ENCODE measurements around the gene ACD.

The ACD gene

DNA sequence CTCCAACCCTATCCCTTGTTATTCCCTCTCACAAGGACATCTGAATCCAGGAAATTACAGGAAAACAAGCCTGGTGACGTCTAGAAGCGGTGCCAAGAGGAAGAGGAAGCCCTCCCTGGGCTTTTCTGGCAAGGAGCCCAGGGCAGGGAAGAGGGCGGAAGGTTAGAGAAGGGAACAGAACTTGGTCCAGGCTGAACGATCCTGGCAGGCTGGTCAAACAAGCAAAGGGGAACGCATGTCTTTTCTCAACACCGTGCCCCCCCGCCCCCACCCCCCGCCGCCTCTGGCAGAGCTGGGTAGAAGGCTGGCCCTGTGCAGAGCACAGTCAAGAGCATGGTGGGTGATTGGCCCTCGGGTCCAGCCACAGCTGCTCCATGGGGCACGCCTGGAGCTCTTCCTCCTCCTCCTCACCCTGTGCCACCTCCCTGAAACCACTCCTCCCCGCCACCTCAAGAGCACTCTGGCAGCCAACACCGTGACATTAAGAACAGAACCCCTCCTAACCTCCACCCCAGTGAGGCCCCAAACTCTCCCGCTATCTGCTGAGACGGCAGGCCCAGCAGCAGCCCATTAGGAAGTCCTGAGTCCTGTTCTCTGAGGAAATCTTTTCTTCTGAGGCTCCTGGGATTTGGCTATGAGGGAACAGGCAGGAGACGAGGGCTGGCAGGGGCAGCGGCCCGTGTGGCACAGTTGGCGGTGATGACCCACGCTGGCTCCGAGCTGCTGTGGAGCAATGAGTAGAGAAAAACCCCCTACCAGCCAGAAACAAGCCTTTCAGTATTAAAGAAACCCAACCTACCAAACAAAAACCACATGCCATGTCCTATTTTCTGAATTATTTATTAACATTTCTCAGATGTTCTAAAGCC, 13.9 kb upstream of the ACD start:
- Histone ChIP-seq H3K4me3 (ENCODE audit: low read depth, low read length) (no peak overlapping the region), H3K36me3 (ENCODE audit: control insufficient read depth, insufficient read depth, low read length) (peaks cover 6% of the 10 kb centered on the region), H3K9me3 (ENCODE audit: control insufficient read depth, insufficient read depth, low read length) (no peaks in the 10 kb centered on the region), H3K4me1 (ENCODE audit: control insufficient read depth, insufficient read depth, low read length) (peaks cover 2% of the 10 kb centered on the region), H3K27me3 (ENCODE audit: control insufficient read depth, insufficient read depth, low read length) (no peaks in the 10 kb centered on the region), H3K9ac (ENCODE audit: low read depth, low read length) (no peak overlapping the region)

DNA sequence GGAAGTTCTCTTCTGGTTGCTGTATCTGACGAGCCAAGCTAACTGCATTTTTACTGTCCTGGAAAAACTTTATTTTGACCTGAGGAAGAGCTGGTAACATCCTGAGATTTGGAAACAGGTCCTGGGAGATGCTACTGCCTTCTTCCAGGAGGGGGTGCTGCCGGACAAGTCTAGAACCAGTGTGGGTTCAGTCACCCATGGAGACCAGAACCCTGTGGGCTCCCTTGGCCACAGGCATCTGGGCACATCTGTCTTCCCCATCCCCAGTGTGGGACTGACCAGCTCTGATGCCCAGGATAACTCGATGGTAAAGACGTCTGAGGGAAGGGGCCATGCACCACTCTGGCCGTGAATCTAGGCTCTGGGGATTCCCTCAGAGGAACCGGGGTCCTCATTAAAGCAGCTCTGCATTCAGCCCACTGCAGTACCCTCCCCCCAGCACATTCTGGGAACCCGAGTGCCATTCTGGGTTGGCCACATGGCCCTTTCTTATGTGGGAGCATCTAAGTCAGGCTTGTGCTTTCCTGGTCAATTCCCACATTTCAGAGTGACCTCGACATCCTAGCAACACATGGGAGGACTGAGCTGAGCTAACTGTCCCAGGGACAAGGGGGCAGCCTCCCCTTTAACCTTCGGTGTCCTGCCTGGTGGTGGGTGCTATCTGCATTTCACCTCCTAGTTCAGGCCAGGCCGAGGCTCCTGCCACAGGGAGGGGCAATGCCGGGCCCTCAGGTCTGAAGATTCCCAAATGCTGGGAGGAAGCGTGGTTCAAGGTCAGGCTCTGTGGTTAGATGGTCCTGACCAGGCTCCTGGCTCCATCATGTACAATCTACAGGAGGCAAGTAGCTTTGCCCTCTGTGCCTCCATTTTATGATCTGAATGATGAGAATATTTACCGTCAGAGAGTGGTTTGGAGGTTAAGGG, 12.9 kb upstream of the ACD start:
- H3K9ac ChIP-seq (ENCODE audit: low read depth, low read length): peak overlapping the region; percentile 37
- peaks cover 6% of the 10 kb centered on the region for H3K36me3 ChIP-seq (ENCODE audit: control insufficient read depth, insufficient read depth, low read length)
- H3K27me3 ChIP-seq (ENCODE audit: control insufficient read depth, insufficient read depth, low read length): no peaks in the 10 kb centered on the region
- no peak overlapping the region for H3K4me3 ChIP-seq (ENCODE audit: low read depth, low read length)
- peaks cover 2% of the 10 kb centered on the region for H3K4me1 ChIP-seq (ENCODE audit: control insufficient read depth, insufficient read depth, low read length)
- no peaks in the 10 kb centered on the region for H3K9me3 ChIP-seq (ENCODE audit: control insufficient read depth, insufficient read depth, low read length)

DNA sequence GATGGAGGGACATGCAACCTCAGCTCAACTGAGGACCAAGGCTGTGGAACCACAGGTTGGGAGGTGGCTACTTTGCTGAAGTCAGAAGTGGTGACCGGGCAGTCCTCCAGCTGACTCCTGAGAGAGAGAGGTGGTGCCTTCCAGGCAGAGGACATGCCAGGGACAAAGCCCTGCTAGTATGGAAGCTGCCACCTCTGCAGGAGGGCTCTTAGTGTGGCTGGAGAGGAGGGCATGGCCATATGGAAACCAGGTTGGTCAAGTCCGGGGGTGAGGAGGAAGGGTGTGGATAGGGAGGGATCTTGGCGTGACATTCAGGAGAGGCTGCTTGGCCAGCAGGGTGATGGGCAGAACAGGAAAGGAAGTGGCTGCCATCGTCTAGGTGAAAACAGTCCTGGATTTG, 12.2 kb upstream of the ACD start:
- Histone ChIP-seq H3K27me3 (ENCODE audit: control insufficient read depth, insufficient read depth, low read length) (no peaks in the 10 kb centered on the region), H3K9me3 (ENCODE audit: control insufficient read depth, insufficient read depth, low read length) (no peaks in the 10 kb centered on the region), H3K36me3 (ENCODE audit: control insufficient read depth, insufficient read depth, low read length) (peaks cover 6% of the 10 kb centered on the region), H3K4me1 (ENCODE audit: control insufficient read depth, insufficient read depth, low read length) (peaks cover 5% of the 10 kb centered on the region), H3K4me3 (ENCODE audit: low read depth, low read length) (no peak overlapping the region), H3K9ac (ENCODE audit: low read depth, low read length) (no peak overlapping the region)

DNA sequence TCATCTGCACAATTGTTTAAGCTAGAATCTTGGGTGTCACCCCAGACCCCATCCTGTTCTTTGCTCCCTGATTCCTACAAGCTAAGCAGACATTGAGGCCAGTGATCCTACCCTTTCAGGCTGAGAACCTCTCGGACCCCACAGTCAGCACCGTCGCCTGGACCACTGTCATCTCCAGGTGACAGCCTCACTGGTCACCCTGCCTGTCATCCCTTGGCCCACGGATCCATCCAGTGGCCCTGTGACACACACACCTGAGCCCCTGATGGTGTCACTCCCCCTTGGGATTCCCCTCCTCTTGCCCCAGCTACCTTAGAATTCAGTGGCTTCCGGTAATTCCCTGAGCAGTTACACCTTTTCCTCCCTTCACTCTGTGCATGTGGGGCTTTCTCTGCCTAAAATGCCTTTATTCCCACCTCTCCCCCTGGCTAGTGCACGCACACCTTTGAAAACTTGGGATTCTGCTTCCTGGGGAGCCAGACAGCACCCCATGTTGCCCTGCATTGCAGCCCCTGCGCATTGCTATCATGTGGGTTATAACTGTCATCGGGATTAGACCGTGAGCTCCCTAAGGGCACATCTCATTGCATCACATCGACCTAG, 9.5 kb upstream of the ACD start:
- Histone ChIP-seq H3K27me3 (ENCODE audit: control insufficient read depth, insufficient read depth, low read length) (peaks cover 3% of the 10 kb centered on the region), H3K4me3 (ENCODE audit: low read depth, low read length) (no peak overlapping the region), H3K9ac (ENCODE audit: low read depth, low read length) (no peak overlapping the region), H3K36me3 (ENCODE audit: control insufficient read depth, insufficient read depth, low read length) (no peaks in the 10 kb centered on the region), H3K9me3 (ENCODE audit: control insufficient read depth, insufficient read depth, low read length) (no peaks in the 10 kb centered on the region), H3K4me1 (ENCODE audit: control insufficient read depth, insufficient read depth, low read length) (peaks cover 5% of the 10 kb centered on the region)

DNA sequence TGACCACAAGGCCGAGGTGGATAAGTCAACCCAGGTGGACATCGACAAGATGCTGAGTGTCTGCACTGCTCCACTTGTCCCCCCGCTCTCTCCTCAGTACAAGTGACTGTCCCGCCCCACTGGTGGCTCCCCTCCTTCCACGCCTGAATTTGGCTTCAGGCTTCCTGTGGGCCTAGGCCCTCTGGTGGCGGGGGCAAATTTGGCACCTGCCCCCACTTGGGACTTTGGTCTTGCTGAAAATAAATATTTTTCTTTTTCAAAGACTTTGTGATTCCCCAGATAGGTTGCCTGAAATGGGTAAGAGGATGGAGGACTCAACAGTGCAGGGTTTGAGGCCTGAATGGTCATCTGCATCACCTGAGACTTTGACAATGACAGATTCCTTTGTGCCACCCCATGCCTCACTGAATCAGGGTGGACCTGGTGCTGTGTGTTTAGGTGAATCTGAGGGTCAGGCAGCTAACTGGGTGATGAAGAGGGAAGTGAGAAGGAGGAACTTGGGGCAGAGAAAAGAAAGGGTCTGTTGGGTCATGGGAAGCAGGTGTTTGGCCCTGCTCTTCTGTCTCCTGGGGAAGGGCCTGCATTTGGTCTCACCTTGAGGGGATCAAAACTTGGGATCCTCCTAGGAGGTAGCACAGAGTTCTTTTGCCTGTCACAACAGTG, 8.6 kb upstream of the ACD start:
- no peaks in the 10 kb centered on the region for H3K36me3 ChIP-seq (ENCODE audit: control insufficient read depth, insufficient read depth, low read length)
- H3K9me3 ChIP-seq (ENCODE audit: control insufficient read depth, insufficient read depth, low read length): no peaks in the 10 kb centered on the region
- peaks cover 5% of the 10 kb centered on the region for H3K4me1 ChIP-seq (ENCODE audit: control insufficient read depth, insufficient read depth, low read length)
- no peak overlapping the region for H3K4me3 ChIP-seq (ENCODE audit: low read depth, low read length)
- peak overlapping the region; percentile 8 for H3K9ac ChIP-seq (ENCODE audit: low read depth, low read length)
- peaks cover 3% of the 10 kb centered on the region for H3K27me3 ChIP-seq (ENCODE audit: control insufficient read depth, insufficient read depth, low read length)

DNA sequence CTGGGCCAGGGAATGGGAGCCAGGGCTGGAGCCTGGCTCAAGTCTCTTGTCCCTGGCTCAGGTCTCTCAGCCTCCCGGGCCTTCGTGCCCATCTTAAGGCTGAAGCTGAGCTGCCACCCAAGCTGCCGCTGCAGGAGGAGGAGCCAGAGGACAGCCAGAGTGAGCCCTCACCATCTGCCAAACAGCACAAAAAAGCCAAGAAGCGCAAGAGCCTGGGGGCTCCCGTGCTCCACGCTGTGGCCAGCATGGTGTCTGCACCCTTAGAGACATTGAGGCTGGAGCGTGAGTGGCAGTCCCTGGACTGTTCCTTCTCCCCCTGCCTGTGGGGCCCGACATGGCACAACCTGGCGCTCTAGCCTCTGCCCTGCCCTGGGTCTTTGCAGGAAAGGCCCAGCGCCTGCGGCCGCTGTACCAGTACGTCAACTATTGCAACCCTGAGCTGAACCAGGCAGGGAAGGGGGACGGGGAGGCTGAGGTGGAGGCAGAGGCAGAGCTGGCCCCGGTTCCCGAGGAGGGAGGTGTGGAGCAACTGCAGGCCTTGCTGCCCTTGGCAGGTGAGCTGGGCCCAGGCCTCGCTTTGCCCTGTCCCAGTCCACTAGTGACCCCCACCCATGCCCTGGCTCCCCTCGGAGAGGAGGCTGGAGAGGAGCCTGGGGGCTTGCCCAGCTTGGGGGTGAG, 7.9 kb upstream of the ACD start:
- Histone ChIP-seq H3K9ac (ENCODE audit: low read depth, low read length) (no peak overlapping the region), H3K27me3 (ENCODE audit: control insufficient read depth, insufficient read depth, low read length) (peaks cover 3% of the 10 kb centered on the region), H3K4me3 (ENCODE audit: low read depth, low read length) (peak overlapping the region; percentile 73), H3K36me3 (ENCODE audit: control insufficient read depth, insufficient read depth, low read length) (no peaks in the 10 kb centered on the region), H3K9me3 (ENCODE audit: control insufficient read depth, insufficient read depth, low read length) (no peaks in the 10 kb centered on the region), H3K4me1 (ENCODE audit: control insufficient read depth, insufficient read depth, low read length) (peaks cover 3% of the 10 kb centered on the region)

DNA sequence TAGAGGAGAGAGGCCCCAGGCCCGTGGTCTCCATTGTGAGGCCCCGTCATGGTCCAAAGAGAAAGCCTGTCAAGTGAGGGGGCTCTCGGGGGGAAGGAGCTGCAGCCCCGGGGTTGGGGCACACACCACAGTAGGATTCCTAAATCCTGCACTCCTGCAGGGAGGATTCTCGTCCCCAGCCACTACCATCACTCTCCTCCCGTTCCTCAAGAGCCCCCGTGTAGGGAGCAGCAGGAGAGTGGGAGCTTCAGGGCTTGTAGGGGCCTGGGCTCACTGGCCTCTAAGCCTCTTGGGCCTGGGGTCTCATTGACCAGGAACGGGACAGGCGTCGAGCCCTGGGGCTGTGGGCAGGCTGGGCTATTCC, 7.4 kb upstream of the ACD start:
- Histone ChIP-seq H3K4me3 (ENCODE audit: low read depth, low read length) (peak overlapping the region; percentile 73), H3K36me3 (ENCODE audit: control insufficient read depth, insufficient read depth, low read length) (no peaks in the 10 kb centered on the region), H3K27me3 (ENCODE audit: control insufficient read depth, insufficient read depth, low read length) (peaks cover 3% of the 10 kb centered on the region), H3K9ac (ENCODE audit: low read depth, low read length) (no peak overlapping the region), H3K9me3 (ENCODE audit: control insufficient read depth, insufficient read depth, low read length) (no peaks in the 10 kb centered on the region), H3K4me1 (ENCODE audit: control insufficient read depth, insufficient read depth, low read length) (peaks cover 3% of the 10 kb centered on the region)

DNA sequence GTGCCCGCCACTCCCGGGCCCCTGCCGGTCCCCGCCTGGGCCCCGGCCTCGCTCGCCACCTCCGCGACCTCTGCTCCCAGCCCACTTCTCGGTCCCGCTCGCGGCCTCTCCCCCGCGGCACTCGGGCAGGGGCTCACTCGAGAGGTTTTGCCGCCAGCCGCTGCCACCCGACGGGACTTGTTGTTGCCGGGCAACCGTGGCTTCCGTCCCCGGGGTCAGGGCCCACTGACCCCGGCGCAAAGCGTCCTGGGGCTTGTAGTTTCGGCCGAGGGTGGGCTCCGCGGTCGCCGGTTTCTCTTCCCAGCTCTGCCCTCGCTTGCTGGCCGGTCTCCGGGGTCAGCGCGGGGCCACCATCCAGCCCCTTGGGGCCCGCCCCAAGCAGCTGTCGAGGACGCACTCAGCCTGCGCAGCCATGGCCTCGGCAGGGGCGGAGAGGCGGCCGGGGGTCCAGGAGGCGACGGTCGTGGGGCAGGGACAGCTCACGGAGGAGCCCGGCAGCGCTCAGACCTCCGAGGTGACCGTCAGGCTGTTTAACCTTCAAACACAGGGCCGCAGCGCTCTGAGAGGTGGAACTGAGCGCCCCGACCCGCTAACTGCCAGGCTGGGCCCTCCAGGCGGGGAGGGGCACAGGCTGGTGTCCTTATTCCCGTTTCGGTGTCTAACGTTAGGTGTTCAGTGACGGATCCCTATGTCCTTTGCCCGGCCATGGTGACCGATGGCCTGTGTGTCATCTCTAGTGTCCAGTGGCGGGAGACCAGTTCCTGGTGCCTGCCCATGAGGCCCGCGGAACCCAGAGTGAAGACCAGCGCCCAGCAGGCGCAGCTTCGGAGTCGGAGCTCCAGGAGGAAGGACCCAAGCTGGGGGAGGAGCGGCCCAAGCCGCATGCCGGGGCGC, 6.7 kb upstream of the ACD start, which contains the start of the genes C16orf86 and ENKD1:
TSS of gene C16orf86 (plus strand) at position 256 of the 894 bp plus-strand sequence. CDS start at position 413, 157 bp downstream.
TSS of gene ENKD1 (minus strand) at position 192 of the 894 bp plus-strand sequence. CDS start 308 bp downstream, outside the sequence.
- Histone ChIP-seq H3K9ac (ENCODE audit: low read depth, low read length) (no peak within 1 kb of the TSS), H3K4me3 (ENCODE audit: low read depth, low read length) (peak within 1 kb of the TSS; percentile 73), H3K9me3 (ENCODE audit: control insufficient read depth, insufficient read depth, low read length) (no peaks in the 10 kb centered on the region), H3K4me1 (ENCODE audit: control insufficient read depth, insufficient read depth, low read length) (peaks cover 3% of the 10 kb centered on the region), H3K27me3 (ENCODE audit: control insufficient read depth, insufficient read depth, low read length) (peaks cover 3% of the 10 kb centered on the region), H3K36me3 (ENCODE audit: control insufficient read depth, insufficient read depth, low read length) (no peaks in the 10 kb centered on the region)

DNA sequence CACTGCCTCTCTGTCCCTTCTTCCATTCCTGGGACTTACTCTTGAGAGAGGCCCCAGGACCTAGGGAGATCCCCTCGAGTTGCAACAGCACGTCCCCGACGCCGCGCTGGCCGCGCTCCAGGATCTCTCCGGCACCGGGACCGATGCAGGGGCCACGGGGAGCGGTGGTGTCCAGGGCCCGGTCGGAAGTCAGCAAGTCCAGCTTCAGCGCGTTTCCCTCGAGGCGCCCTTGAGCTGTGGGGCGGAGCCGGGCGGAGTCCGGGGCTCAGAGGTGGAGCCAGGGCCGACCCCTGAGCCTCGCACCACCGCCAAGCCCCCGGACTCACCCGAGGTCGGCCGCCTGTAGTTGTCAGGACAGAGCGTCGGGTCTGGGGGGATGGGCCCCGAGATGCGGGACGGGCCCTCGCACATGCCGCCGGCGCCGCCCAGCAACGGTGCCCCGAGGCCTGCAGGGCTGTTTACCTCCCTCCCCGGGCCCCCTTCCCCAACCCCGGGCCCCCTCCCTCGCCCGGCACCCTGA, 6.0 kb upstream of the ACD start:
- Histone ChIP-seq H3K4me1 (ENCODE audit: control insufficient read depth, insufficient read depth, low read length) (peaks cover 6% of the 10 kb centered on the region), H3K9ac (ENCODE audit: low read depth, low read length) (no peak overlapping the region), H3K36me3 (ENCODE audit: control insufficient read depth, insufficient read depth, low read length) (no peaks in the 10 kb centered on the region), H3K4me3 (ENCODE audit: low read depth, low read length) (peak overlapping the region; percentile 73), H3K27me3 (ENCODE audit: control insufficient read depth, insufficient read depth, low read length) (peaks cover 5% of the 10 kb centered on the region), H3K9me3 (ENCODE audit: control insufficient read depth, insufficient read depth, low read length) (no peaks in the 10 kb centered on the region)

DNA sequence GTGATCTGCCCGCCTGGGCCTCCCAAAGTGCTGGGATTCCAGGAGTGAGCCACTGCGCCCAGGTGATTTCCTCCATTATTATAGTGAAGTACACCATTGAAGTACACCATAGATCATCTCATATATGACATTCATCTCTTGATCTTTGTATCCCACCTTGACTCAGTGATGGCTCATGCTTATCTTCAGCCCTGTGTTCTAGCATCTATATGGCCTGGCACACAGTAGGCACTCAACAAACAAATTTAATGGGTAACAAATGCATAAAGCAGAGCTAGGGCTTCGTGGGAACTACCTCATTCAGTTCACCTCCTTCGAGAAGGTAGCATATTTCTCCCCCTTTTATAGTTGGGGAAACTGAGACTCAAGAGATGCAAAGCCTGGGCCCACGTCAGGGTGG, 5.5 kb upstream of the ACD start:
- Histone ChIP-seq H3K36me3 (ENCODE audit: control insufficient read depth, insufficient read depth, low read length) (no peaks in the 10 kb centered on the region), H3K27me3 (ENCODE audit: control insufficient read depth, insufficient read depth, low read length) (peaks cover 5% of the 10 kb centered on the region), H3K9ac (ENCODE audit: low read depth, low read length) (no peak overlapping the region), H3K4me1 (ENCODE audit: control insufficient read depth, insufficient read depth, low read length) (peaks cover 6% of the 10 kb centered on the region), H3K9me3 (ENCODE audit: control insufficient read depth, insufficient read depth, low read length) (no peaks in the 10 kb centered on the region), H3K4me3 (ENCODE audit: low read depth, low read length) (peak overlapping the region; percentile 73)

All from iPS-15b (cell line).